CD4-positive, alpha-beta T cell treated with Interleukin-21 for 1 hour (primary cell): ENCODE results near the gene CENPU.

Experiments used
- DNase-seq: peaks from one replicate; pipeline ENCODE4 v3.0.0-alpha.2; 2020

Gene CENPU

DNA sequence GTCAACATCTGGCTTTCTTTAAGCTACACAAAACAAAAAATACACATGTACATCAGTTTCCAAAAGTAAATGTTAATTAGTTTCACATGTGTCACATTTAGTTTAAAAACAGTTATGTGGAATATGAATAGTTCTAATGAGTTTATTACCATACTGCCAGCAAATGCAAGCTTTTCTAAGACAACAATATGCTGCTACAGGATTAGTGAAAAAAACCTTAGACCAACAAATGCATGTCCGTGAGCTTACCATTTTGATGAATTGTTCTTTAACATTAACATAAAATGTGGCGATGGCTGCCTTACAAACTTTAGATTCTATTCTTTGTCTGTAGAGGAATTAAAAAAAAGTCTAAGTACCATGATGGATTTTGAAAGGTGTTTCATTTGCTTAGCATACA is 31.8 kb downstream of the CENPU start:
- no peak for DNase-seq

DNA sequence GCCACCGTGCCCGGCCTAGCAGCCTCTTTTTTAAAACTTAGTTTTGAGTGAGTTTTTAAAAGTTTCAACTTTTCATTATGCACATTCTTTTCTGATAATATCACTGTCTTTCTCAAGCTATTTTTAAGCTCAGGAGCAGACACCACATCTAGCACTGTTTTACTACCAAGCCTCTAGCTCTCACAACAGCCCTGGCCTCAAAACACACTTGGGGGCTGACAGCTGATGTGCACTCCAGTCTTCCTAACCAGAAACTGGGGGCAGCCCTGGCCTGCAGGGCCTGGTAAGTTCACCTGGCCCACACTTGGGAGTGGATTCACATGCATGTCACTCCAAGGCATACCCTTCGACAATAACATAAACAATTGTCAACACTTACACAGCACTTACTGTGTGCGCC is 34.0 kb downstream of the CENPU start:
- no peak for DNase-seq

DNA sequence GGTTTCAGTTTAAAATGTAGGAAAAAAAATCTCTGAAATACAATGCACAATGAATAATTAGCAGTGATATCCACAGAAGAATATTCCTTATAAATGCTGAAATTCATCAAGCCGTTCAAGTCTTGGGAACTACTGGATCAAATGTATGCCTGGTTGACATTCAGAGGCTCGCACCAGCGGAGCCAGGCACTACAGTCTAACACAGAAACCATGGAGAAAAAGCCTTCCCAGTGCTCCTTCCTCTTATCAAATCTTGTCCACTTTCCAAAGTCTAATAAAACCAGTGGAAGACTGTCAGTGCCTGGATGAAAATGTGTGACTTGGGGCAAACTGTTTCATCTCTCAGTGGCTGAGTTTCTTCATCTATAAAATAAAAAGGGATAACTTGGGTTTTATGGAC is 35.9 kb downstream of the CENPU start:
- no peak for DNase-seq

DNA sequence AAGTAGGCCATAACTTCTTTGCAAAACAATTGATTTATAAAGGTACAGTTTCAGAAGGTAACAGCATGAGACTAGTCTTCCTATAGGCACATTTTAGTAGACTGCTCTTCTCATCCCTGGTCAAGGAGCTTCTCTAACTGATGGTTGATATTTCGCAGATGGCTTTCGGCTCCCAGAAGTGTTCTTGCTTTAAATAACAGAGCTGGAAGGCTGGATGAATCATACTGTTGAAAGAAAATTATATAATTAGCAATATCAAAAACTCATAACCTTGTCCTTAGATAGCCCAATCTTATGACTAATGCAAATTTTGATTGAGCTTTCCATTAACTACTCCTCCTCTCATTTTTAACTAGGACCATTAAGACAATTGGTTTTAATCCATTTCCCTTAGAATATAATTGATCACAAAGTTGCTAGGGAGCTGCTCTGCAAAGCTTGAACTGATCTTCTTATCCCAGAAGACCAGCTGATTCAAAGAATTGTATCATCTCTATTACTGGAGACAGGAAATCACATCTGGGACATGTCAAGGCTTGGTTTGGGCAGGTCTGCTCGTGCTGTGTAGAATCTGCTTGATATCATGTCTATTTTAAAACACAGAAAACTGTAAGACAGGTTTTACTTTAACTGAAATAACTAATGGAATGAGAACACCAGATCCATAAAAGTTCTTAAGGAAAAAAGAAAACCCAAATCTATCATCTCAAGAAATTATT is 38.6 kb downstream of the CENPU start:
- DNase-seq: no peak

DNA sequence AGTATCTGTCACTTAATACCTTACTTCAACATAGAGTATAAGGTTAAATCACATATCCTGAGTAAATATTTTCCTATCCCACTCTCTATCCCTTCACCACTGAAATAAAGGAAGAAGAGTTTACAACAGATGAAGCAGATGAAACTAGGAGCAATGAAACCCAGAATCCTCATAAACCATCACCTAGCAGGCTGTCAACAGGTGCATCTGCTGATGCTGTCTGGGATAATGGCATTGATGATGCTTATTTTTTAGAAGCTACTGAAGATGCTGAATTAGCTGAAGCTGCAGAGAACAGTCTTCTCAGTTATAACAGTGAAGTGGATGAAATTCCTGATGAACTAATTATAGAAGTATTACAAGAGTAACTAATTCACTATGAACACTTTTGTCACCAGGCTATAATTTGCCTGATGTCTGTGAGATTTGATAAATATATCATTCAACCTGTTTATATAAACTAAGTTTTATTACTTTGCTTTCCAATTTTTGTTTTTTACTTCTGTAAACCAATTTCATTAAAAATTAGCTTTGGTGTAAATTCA is 39.4 kb downstream of the CENPU start:
- DNase-seq: no peak

DNA sequence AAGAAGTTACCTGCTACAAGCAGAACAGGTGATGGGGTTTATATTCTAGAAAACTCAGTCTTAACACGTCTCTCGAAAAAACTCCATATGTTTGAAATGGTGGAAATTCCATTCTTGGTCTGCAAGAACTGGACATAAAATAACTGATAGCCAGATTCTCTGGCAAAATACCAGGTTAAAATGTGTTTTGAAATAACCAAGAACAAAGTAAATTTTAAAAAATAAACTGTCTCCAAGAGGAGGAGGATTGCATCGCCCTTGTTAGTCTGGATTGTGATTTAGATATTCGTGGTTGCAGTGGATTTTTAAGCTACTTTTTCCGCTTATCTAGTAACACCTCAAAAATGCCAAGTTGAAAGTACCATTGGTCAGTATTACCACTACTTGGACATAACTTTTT is 40.8 kb downstream of the CENPU start:
- no peak for DNase-seq

DNA sequence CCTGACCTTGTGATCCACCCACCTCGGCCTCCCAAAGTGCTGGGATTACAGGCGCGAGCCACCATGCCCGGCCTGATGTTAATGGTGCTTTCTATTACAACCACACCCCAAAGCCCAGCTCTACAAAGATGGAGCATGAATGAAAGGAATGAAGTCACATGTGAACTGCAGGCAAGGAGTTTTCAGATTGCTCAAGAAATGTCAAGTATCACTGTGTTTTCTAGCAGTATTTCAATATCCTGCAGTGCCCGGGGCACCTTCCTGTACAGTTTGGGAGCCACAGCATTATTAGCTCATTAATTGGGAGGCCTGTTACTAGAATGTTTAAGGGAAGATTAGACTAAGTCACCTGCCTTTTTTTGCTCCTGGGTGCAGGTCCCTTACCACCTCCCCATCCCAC is 44.2 kb downstream of the CENPU start:
- no peak for DNase-seq

DNA sequence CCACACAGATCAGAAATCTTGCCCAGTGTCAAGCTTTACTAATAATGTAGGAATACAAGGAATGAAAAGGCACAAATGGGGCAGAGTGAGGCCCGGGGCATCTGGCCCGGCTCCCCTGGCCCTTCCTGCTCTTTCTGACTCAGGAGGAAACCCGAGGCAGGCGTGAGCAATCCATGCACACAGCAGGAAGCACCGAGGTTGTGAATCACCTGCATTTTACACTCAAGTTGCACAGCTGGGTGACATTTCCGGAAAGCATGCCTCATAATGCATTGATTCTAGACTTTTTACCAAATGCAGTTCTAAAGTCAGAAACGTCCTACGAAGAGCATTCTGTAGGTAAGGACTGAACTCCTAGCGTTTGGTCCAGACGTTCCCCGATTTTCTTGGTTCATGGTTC is 45.4 kb downstream of the CENPU start:
- DNase-seq: no peak

DNA sequence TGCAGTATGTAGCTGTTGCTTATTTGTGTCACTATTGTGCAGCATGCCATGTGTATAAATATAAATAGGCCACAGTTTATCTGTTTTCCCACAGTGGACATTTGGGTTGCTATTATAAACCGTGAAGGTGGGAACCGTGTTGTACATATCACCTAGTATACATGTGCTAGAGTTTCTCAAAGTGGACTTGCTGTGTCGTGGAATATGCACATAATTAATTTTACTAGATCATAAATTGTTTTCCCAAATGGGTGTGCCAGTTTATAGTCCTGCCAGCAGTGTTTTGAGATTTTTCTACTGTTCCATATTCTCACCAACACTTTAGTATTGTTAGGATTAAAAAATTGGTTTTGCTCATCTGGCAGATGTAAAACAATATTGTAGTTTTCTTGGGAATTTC is 45.9 kb downstream of the CENPU start:
- no peak for DNase-seq

DNA sequence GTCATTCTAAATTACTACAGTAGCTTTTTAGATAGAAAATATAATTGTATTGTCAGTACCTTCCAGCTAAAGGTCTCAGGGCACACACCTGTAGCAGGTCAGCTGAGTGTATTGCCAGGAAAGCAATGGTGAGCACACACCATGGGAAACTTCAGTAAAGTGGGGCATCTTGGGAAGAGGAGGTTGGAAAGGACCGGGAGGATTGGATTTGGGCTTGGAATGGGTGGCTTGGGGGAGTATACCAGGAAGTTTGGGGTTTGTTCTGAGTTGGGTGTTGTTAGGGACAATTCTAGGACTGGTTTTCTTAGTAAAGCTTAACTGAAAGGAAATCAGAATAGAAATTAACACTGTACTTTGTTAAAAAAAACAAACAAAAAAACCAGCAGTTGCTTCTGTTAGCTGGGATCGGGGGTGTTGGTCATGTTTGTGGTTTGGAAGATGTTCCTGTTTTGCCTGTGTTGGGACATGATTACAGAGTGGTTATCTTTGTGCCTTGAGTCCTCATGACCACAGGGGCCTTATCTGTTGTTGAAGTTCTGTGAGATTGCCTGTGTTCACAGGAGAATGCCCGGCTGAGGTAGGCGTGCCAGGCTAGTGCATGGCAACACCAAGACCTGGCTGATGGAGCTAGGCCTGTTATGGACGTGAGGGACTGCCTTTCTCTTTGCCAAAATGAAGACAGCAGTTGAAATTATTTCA is 49.3 kb downstream of the CENPU start:
- no peak for DNase-seq

DNA sequence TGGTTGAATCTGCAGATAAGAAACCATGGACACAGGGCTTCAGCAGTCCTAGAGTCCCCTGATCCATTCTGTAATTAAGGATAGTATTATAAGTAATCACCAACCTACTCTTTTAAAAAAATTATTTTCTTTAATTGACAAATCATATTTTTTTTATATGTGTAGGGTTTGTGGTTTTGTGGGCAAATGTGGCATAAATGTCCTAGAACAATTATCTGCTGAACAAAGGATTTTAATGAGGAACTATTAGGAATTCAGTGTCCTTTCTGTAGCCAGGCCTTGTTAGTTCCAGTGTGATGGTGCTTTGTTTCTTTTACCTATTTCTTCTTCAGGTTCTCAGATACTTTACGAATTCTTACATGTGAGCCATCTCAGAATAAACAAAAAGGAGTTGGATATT is 52.0 kb downstream of the CENPU start:
- DNase-seq: no peak

DNA sequence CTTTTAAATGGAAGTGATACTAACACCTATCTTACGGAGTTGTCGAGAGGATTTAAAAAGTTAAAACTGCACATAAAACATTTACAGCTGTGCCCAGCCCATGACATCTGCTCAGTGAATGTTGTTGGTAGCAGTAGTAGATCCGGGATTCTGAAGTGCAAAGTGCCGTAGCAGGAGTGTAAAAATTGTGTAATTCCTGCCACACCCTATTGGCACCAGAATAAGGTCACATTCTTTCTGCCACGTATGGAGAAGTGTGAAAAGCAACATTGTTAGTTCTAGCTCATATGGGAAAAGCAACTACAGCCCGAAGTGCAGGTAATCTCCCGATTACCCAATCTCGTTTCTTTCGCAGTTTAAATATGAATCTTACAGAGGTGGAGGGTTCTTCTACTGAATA is 53.2 kb downstream of the CENPU start:
- DNase-seq: no peak

DNA sequence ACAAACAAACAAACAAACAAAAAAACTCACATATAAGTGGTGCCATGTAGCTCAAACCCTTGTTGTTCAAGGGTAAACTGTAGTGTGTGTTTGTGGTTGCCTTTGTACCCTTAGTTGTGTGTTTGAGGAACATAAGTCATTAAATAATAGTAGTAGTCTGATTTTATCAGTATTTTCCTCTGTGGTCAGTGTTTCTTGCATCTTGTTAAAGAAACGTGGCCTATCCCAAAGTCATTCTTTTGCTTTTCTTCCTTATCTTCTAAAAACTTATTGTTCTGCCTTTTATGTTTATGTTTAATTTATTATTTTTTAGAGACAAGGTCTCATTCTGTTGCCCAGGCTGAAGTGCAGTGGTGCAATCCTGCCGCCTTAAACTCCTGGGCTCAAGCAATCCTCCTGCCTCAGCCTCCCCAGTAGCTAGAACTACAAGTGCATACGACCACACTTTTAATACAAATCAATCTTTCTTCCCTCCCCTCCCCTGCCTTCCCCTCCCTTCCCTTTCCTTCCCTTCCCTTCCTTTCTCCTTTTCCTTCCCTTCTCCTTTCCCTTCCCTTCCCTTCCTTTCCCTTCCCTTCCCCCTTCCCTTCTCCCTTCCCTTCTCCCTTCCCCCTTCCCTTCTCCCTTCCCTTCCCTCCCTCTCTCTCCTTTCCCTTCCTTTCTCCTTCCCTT is 57.9 kb downstream of the CENPU start:
- no peak for DNase-seq

DNA sequence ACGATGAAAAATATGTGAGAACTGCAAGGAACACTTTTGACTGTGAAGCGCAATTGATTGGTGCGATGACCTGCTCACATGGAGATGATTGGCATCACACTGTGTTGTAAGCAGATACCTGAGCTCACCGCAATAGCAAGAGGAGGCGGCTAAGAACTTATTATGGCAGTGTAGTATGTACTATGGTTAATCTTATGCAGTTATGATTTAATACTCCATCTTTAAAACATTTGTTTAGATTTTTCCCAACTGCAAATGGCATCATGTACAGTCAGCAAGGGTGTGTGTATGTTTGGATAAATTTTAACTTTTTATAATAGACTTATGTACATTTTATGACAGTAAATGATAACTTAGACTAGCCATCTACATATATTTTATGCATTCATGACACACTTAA is 58.9 kb downstream of the CENPU start:
- no peak for DNase-seq

DNA sequence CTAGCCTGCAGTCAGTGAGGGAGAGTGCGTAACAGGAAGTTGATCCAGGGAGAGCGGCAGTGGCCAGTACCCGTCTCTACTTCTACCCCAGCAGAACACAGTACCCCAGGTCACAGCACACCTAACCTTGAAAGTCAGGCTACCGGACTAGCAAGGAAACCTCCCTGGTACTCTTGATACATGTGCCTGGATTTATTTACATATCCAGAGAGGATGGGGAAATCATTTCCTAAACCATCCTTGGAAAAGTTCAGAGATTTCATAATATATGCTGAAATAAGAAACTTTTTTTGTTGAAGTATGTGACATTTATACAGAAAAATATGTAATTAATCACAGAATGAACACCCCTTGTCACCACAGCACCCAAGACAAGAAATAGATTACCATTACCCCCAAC is 59.9 kb downstream of the CENPU start:
- no peak for DNase-seq

DNA sequence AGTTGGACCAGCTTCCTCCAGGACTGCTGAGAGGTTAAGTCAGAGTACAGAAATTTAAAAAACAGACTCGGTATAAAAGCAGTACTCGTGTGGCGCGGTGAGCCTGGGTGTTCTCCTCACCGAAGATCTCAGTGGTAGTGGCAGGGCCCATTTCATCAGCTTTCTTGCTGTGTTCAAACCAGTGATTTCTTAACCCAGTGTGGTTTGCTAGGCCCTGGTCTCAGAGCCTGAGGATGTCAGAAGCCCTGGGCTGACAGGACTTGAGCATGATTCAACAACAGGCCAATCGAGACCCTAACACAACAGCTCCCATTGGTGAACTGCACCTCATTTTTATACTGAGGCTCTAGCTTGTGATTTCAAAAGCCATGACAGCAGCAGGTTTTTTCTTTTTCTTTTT is 61.2 kb downstream of the CENPU start:
- DNase-seq: no peak

DNA sequence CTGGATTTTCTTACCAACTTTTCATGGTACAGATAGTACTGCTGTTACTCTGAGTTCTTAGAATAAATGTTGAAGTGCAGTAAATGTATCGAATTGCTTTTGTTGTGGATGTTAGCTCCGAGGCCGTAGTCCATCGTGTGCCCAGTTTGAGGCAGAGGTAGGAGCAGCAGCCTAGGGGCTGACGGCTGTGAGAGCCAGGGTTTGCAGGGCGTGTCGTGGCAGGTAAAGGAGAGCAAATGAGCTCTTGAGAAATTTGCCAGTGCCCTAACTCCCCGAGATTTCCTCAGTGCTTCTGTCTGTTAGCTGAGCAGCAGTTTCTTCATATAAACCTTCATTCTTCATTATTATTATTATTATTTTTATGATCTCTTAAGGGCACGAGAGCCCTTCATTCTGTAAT is 62.8 kb downstream of the CENPU start:
- DNase-seq: no peak

DNA sequence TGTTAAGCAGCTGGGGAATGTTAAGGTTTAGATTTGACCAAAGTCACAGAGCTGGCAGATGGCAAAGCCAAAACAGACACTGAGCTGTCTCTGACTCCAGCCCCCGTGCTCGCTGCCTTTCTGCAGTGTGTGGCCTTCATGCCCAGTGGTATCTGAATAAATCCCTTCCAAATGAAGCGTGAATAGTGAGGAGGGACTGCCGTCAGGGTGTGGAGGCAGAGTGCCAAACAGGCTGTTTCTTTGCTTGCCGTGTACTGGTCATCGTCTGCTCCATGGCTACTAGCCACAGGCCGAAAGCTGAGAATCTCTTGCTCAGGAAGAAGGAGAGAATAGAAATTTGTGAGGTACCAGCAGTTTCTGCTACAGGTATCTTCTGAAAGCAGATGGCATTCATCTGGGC is 64.6 kb downstream of the CENPU start:
- no peak for DNase-seq

DNA sequence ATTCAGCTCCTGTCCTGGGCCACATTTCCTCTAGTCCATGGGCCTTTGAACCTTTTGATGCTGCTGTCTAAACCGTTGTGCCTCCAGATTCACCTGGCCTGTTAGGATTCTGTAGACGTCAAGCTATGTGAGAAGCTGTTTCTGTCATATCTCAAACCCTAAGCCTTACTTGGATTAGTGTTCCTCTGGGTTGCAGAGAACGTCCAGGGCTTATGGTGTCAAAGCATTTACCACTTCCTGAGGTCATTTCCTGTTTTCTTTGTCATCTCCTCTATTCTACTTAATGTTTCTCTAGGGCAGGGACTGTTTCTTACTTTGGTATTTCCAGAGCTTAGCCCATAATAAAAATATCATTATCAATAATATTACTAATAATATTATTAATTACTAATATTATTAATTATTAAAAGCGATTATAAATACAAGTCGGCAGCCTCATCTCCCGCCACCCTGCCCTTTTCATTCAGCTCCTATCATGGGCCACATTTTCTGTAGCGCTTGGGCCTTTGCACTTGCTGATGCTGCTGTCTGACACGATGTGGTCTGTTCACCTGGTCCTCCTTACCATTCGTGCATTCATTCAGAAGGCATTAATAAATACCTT is 65.3 kb downstream of the CENPU start:
- DNase-seq: peak; percentile 49

DNA sequence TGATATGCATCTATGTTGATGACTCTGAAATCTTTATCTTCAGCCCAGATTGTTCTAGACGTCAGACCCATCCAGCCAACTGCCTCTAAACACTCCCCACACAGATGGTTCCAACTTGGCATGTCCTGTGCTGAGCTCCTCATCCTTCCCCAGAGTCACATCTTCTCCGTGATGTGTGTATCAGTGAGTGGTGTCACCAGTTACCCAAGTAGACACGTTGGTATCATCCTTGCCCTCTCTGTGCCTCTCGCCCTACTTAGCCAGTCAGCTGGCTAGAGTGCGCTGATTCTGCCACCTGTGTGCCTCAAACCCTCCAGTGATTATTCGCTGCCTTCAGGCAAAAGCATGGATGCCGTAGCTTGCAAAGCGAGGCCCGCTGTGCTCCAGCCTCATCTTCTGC is 65.8 kb downstream of the CENPU start:
- no peak for DNase-seq

DNA sequence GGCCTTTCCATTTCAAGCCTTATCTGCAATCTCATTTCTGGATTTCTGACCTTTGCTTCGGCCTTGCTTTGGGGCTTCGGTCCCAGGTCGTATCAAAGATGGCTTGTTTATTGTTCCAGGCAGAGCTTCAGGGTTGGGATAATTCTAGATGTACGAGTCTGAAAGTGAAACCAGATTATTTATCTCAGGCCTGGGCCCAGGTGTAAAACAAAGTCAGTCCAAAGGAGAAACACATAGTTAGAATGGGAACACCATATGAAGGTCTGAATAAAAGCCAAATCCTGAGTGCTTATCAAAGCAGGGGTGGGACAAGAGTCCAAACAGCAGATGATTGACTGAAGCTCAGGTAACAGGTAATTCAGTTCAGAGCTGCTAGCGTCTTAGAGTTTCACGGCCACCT is 67.2 kb downstream of the CENPU start:
- DNase-seq: no peak

DNA sequence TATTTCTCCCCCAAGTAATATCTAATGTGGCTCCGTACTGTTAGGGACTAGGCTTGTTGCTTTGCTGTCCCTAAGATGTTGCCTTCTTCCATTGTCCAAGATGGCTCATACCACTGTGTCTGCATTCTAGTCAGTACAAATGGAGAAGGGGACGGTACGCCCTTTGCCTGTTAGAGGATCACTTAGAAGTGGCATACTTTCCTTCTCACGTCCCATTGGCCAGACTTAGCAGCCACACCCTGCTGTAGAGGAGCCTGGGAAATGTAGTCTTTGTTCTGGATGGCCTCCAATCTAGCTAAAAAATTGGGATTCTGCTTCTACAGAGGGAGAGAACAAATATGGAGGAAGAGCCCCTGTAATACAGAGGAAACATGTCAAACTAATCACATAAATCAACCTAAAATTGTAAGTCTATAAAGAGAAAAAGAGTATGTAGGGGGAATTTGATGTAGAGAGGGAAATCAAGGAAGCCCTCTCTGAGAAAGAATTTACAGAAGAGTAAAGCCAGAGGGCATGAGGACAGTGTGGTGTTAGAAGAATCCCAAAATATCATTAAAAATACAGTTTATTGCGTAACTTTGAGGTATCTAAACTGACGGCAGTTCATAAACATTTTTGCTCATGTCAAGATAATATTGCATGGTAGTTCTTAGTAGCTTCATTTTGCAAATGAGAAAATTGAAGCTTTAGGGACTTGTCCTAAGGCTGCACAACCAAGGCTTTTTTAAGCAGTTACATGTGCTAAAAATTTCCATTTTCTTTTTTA is 69.3 kb downstream of the CENPU start:
- DNase-seq: no peak

DNA sequence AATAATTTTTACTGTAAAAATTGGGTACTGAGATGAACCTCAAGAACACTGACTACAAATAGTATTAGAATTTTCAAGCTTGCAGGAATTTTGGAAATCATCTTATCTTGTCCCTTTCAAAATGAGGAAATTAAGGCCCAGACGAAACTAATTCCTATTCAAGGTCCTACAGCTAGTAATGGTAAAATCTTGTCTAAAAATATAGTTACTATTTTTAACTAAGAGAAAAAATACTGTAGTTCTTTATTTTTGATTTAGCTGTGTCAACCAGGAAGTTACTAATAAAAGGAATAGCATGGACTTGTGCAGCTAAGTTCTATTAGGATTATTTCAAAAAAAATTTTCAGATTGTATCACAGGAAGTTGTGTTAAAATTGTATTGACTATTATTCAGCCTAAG is 71.7 kb downstream of the CENPU start:
- DNase-seq: no peak
